K562 (cell line): ENCODE measurements around the gene TRIM38. TPM values are rescaled to one million over a fixed set of nuclear protein-coding genes. Genes with fewer than 3 reads are reported as not detected.

Experiments
- GABPB1 ChIP-seq: sonication (generic); formaldehyde crosslinking; IDR thresholded peaks from 2 replicates; pipeline ENCODE4 v1.8.0; 2022; ENCODE audit warnings: mild to moderate bottlenecking, missing genetic modification reagents
- RBM14 ChIP-seq: fragments of 200-400 bp; formaldehyde crosslinking; IDR thresholded peaks from 2 replicates; pipeline ENCODE4 v1.6.1; 2018; ENCODE audit warnings: low read depth, mild to moderate bottlenecking, low read length, moderate library complexity, borderline replicate concordance; ENCODE audit not compliant: insufficient read depth
- SLC30A9 ChIP-seq: fragments of 250-450 bp; sonication (Bioruptor Pico); IDR thresholded peaks from 2 replicates; pipeline ENCODE4 v1.8.0; 2022; ENCODE audit warnings: mild to moderate bottlenecking, moderate library complexity
- ZNF280A ChIP-seq: fragments of 450-650 bp; IDR thresholded peaks from 2 replicates; pipeline ENCODE4 v1.6.1; 2018; ENCODE audit warnings: mild to moderate bottlenecking, low read depth; ENCODE audit not compliant: partially characterized antibody
- ZNF830 ChIP-seq: fragments of 250-450 bp; sonication (Bioruptor Pico); IDR thresholded peaks from 2 replicates; pipeline ENCODE4 v1.5.0; 2021; ENCODE audit warnings: mild to moderate bottlenecking
- polyA plus RNA-seq, 8 experiments: library from polyadenylated mRNA; depleted of rRNA in 4 of 8; stranded (reverse) in 5 of 8; unstranded in 3 of 8; fragments of >200 nt; fragmentation: Nextera tagmentation in 2 of 8; fragmentation: Illumina TruSeq in 1 of 8; extraction: Ambion mirVana in 2 of 8; extraction: Trizol in 1 of 8; gene quantifications; 2 replicates each; pipeline versions ENCODE4 v1.2.1 to v1.2.3, GENCODE V29; 2011 to 2014; ENCODE audit warnings: inconsistent platforms in 1 of 8, missing spikeins in 1 of 8
- total RNA-seq, 7 experiments: library from RNA; depleted of rRNA in 6 of 7; stranded (reverse); fragments of >200 nt in 6 of 7; fragmentation: Illumina TruSeq in 2 of 7; extraction: Trizol in 2 of 7; gene quantifications; 2 replicates each; pipeline versions ENCODE4 v1.2.1 to v1.2.3, GENCODE V29; 2011 to 2021; ENCODE audit warnings: low replicate concordance in 1 of 7
- TF ChIP-seq, protein P1 (sequence below): fragments of 200-800 bp; sonication (Bioruptor generic); IDR thresholded peaks from 2 replicates; pipeline ENCODE4 v1.6.1; 2016; ENCODE audit warnings: missing genetic modification characterization, missing compliant biosample characterization
- TF ChIP-seq, protein P2 (sequence below): fragments of 250-450 bp; sonication (Bioruptor Pico); IDR thresholded peaks from 2 replicates; pipeline ENCODE4 v1.5.0; 2021
- TF ChIP-seq, protein P3 (sequence below): fragments of 450-650 bp; formaldehyde crosslinking; conservative IDR thresholded peaks from 2 replicates; pipeline ENCODE4 v1.4.0; 2022; ENCODE audit warnings: mild to moderate bottlenecking, missing genetic modification characterization

Gene TRIM38
- total and polyA plus RNA-seq, 9 of the 15 experiments (the other 6 are each of a cell fraction or from before 2014, with no cell fraction given) = 1.7 to 6.7 (median 6.3) TPM

GRCh38 chr6:25984265-25984664 is 21.7 kb downstream of the TRIM38 start (continued):
- TF ChIP-seq ZNF280A (no peak), SLC30A9 (no peak), RBM14 (no peak), ZNF830 (CRISPR knock-in tag) (no peak), GABPB1 (CRISPR knock-in tag) (no peak)
- TF ChIP-seq, protein P1, sequence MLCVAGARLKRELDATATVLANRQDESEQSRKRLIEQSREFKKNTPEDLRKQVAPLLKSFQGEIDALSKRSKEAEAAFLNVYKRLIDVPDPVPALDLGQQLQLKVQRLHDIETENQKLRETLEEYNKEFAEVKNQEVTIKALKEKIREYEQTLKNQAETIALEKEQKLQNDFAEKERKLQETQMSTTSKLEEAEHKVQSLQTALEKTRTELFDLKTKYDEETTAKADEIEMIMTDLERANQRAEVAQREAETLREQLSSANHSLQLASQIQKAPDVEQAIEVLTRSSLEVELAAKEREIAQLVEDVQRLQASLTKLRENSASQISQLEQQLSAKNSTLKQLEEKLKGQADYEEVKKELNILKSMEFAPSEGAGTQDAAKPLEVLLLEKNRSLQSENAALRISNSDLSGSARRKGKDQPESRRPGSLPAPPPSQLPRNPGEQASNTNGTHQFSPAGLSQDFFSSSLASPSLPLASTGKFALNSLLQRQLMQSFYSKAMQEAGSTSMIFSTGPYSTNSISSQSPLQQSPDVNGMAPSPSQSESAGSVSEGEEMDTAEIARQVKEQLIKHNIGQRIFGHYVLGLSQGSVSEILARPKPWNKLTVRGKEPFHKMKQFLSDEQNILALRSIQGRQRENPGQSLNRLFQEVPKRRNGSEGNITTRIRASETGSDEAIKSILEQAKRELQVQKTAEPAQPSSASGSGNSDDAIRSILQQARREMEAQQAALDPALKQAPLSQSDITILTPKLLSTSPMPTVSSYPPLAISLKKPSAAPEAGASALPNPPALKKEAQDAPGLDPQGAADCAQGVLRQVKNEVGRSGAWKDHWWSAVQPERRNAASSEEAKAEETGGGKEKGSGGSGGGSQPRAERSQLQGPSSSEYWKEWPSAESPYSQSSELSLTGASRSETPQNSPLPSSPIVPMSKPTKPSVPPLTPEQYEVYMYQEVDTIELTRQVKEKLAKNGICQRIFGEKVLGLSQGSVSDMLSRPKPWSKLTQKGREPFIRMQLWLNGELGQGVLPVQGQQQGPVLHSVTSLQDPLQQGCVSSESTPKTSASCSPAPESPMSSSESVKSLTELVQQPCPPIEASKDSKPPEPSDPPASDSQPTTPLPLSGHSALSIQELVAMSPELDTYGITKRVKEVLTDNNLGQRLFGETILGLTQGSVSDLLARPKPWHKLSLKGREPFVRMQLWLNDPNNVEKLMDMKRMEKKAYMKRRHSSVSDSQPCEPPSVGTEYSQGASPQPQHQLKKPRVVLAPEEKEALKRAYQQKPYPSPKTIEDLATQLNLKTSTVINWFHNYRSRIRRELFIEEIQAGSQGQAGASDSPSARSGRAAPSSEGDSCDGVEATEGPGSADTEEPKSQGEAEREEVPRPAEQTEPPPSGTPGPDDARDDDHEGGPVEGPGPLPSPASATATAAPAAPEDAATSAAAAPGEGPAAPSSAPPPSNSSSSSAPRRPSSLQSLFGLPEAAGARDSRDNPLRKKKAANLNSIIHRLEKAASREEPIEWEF (CRISPR knock-in tag) = no peak
- TF ChIP-seq, protein P2, sequence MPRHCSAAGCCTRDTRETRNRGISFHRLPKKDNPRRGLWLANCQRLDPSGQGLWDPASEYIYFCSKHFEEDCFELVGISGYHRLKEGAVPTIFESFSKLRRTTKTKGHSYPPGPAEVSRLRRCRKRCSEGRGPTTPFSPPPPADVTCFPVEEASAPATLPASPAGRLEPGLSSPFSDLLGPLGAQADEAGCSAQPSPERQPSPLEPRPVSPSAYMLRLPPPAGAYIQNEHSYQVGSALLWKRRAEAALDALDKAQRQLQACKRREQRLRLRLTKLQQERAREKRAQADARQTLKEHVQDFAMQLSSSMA (CRISPR knock-in tag) = no peak
- TF ChIP-seq, protein P3, sequence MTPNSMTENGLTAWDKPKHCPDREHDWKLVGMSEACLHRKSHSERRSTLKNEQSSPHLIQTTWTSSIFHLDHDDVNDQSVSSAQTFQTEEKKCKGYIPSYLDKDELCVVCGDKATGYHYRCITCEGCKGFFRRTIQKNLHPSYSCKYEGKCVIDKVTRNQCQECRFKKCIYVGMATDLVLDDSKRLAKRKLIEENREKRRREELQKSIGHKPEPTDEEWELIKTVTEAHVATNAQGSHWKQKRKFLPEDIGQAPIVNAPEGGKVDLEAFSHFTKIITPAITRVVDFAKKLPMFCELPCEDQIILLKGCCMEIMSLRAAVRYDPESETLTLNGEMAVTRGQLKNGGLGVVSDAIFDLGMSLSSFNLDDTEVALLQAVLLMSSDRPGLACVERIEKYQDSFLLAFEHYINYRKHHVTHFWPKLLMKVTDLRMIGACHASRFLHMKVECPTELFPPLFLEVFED (CRISPR knock-in tag) = no peak
